ENCODE data around the gene FUOM.

Gene FUOM

DNA sequence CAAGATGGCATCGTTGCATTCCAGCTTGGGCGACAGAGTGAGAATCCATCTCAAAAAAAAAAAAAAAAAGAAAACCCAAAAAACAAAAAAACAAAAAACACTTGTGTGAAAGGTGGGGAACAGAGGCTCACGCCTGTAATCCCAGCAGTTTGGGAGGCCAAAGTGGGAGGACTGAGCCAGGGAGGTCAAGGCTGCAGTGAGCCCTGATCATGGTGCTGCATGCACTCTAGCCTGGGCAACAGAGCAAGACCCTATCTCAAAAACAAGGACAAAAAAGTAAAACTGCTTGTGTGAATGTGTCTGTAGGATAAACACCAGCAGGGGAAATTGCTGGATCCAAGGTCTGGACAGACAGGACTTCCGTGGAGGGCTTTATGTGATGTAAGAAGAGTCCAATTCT lies 25.7 kb upstream of the FUOM start:
- TF ChIP-seq CTCF (IDR thresholded peaks at IDR 0.05) = no peak

- TF ChIP-seq CTCF (IDR thresholded peaks at IDR 0.05) = no peak
Measured at GRCh38 chr10:133381036-133381435, 23.2 kb upstream of the FUOM start.

- no peak for TF ChIP-seq CTCF (IDR thresholded peaks at IDR 0.05)
Measured at GRCh38 chr10:133379801-133380666, 22.2 kb upstream of the FUOM start.

DNA sequence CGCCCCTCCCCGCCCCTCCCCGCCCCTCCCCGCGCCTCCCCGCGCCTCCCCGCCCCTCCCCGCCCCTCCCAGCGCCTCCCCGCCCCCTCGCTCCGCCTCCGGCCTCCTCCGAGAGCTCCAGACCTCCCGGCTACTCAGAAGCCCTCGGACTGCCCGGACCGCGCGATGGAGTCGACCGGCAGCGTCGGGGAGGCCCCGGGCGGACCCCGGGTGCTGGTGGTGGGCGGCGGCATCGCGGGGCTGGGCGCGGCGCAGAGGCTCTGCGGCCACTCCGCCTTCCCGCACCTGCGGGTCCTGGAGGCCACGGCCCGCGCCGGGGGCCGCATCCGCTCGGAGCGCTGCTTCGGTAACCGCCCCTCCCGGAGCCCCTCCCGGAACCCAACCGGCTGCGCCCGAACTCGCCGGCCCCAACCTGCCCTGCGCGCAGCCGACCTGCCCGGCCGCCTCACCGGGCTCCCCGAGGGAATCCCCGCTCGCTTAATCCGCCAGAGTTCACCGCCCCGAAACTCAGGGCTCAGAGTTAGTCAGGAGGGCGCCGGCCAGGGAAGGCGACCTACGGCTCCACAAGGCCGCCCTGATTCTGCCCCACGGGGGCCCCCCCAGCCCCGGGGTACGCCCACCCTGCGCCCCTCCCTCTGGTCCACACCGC lies 21.5 kb upstream of the FUOM start, which contains the start of gene PAOX:
Gene PAOX (plus strand): TSS at position 111 of the 649 bp plus-strand sequence. CDS start 55 bp downstream, at position 166.
- no peak for TF ChIP-seq CTCF (IDR thresholded peaks at IDR 0.05)

DNA sequence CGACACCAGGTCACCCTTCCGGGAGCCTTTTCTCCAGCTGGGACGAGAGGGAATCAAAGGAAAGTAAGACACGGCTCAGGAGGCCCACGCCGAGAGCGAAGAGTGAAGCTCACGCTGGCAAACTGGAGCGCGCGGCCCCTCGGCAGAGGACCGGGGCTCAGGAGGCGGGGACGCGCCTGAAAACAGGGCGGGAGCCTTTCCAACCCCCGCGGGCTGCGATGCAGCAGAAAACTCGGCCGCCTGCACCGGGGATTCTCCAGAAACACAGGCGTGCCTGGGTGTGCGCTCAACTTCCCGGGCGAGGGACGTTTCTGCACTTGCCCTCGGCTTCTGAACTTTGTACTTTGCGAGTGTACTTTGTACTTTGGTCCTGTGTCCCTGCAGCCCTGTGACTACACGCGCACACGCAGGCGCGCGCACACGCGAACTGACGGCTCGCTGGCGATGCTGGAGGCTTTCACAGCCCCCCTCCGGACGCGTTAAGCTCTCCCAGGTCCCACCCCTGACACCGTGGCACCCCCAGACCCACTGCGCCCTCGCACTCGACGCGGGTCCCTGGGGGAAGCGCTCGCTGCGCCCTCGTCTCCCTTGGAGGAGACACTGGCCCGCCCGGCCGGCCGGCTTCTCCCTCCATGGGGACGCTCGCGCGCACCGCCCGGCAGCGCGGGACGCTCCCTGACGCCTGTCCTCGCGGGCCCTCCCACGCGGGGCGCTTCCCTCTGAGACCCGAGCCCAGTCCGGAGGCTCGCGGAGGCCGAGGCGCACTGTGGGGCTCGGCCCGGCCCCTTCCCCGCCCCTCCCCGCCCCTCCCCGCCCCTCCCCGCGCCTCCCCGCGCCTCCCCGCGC lies 20.7 kb upstream of the FUOM start:
- no peak for TF ChIP-seq CTCF (IDR thresholded peaks at IDR 0.05)

- no peak for TF ChIP-seq CTCF (IDR thresholded peaks at IDR 0.05)
Measured at GRCh38 chr10:133377818-133378250, 20.0 kb upstream of the FUOM start.

All from LNCAP (cell line).